ENCODE results near the gene COL4A3. TPM values are rescaled to one million over a fixed set of nuclear protein-coding genes. Genes with fewer than 3 reads are reported as not detected.

COL4A3 gene
- total RNA-seq, 1 experiment from 2014 or later, result 0.15 TPM

DNA sequence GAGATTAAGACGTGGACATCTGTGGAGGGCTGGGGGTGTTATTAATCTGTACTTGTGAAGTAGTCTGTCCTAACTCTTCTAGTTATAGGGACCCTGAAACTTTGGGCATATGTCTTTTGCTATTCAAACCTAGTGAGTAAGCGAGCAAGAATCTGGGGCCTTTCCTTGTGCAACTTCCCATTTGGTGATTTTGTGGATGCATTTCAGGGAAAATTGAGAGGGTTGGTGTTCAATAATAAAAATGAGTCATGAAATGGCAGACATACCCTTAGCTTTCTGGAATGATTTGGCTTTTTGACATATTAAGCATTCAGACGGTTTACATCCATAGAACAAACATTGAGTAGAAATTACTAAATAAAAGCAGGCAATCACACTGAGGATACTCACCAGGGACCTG lies 17.4 kb upstream of the COL4A3 start:
- no peak overlapping the region for H4K91ac ChIP-seq (ENCODE audit: insufficient read length, low read depth, low read length)
- no peak overlapping the region for H3K4ac ChIP-seq (ENCODE audit: low read depth, low read length)
- no CpG with 5 or more reads among the region's 3 CpGs for WGBS (ENCODE audit: extremely low coverage, insufficient read length, low lambda C conversion rate)
- TF ChIP-seq, protein P1, sequence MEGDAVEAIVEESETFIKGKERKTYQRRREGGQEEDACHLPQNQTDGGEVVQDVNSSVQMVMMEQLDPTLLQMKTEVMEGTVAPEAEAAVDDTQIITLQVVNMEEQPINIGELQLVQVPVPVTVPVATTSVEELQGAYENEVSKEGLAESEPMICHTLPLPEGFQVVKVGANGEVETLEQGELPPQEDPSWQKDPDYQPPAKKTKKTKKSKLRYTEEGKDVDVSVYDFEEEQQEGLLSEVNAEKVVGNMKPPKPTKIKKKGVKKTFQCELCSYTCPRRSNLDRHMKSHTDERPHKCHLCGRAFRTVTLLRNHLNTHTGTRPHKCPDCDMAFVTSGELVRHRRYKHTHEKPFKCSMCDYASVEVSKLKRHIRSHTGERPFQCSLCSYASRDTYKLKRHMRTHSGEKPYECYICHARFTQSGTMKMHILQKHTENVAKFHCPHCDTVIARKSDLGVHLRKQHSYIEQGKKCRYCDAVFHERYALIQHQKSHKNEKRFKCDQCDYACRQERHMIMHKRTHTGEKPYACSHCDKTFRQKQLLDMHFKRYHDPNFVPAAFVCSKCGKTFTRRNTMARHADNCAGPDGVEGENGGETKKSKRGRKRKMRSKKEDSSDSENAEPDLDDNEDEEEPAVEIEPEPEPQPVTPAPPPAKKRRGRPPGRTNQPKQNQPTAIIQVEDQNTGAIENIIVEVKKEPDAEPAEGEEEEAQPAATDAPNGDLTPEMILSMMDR (conservative IDR thresholded peaks at IDR 0.05), result no peak
- Mint-ChIP-seq H3K4me3 (no peak overlapping the region), H3K4me1 (peaks cover 0 to 2% of the 10 kb centered on the region in 2 experiments; a peak in 2 of 4 replicates), H3K9me3 (peaks cover 5 to 11% of the 10 kb centered on the region in 2 experiments; a peak in 4 of 5 replicates), H3K36me3 (ENCODE audit: insufficient read depth in 1 of 3, low read depth in 3 of 3) (peaks cover 0 to 7% (median 0%) of the 10 kb centered on the region in 3 experiments; a peak in 1 of 7 replicates), H3K27me3 (ENCODE audit: low read depth) (no peaks in the 10 kb centered on the region), H3K27ac (no peak overlapping the region)
- H2BK15ac ChIP-seq (ENCODE audit: low read depth, low read length), result no peak overlapping the region
- no peaks in the 10 kb centered on the region for H4K20me1 ChIP-seq (ENCODE audit: control insufficient read depth, insufficient read depth, insufficient read length)
- H3K9me3 ChIP-seq (ENCODE audit: control insufficient read depth, low read depth, low read length), result no peaks in the 10 kb centered on the region
- H3K23me2 ChIP-seq (ENCODE audit: insufficient read length, low read depth, low read length, poor library complexity, severe bottlenecking), result no peaks in the 10 kb centered on the region
- no peak overlapping the region for H2BK20ac ChIP-seq (ENCODE audit: low read depth, low read length, poor library complexity, severe bottlenecking)
- H4K8ac ChIP-seq (replicated peaks; ENCODE audit: insufficient read length, low read depth, low read length), result no peak overlapping the region
- no peak overlapping the region for H3K23ac ChIP-seq (ENCODE audit: insufficient read length, low read depth, low read length)
- H2BK5ac ChIP-seq (ENCODE audit: insufficient read length, low read length), result no peak overlapping the region
- H2AFZ ChIP-seq (ENCODE audit: low read length), result no peak overlapping the region
- no peak overlapping the region for H3K14ac ChIP-seq (ENCODE audit: insufficient read depth, low read length)
- no peaks in the 10 kb centered on the region for H3K79me1 ChIP-seq (ENCODE audit: insufficient read depth, low read depth, low read length, poor library complexity, severe bottlenecking)
- H3K27ac ChIP-seq (ENCODE audit: insufficient read length, low read depth, low read length), result no peak overlapping the region
- H3K9ac ChIP-seq (ENCODE audit: extremely low read depth, insufficient read length, low read length), result no peak overlapping the region
- H3K56ac ChIP-seq (ENCODE audit: insufficient read length, low read depth, low read length), result no peak overlapping the region
- H3K27me3 ChIP-seq (ENCODE audit: insufficient read depth, low read length), result no peaks in the 10 kb centered on the region
- no peak overlapping the region for H2BK12ac ChIP-seq (ENCODE audit: insufficient read length, low read depth, low read length)
- no peaks in the 10 kb centered on the region for H3K4me1 ChIP-seq (ENCODE audit: insufficient read depth, low read length)
- no peaks in the 10 kb centered on the region for H3K79me2 ChIP-seq (ENCODE audit: insufficient read depth, low read length)
- no peak for DNase-seq
- no peak overlapping the region for H2AK5ac ChIP-seq (ENCODE audit: insufficient read length, low read length)
- H4K5ac ChIP-seq (ENCODE audit: insufficient read length, low read depth, low read length), result no peak overlapping the region
- H3K18ac ChIP-seq (ENCODE audit: insufficient read length, low read depth, low read length), result no peak overlapping the region
- no peak overlapping the region for H3K4me2 ChIP-seq (ENCODE audit: insufficient read depth, insufficient read length, low read length)
- no peak overlapping the region for H2BK120ac ChIP-seq (ENCODE audit: low read depth, low read length, poor library complexity, severe bottlenecking)
- H3T11ph ChIP-seq (ENCODE audit: low read length), result no peak overlapping the region
